Chondrocyte (in vitro differentiated cells): ENCODE data around the gene FRMD4B. TPM values are rescaled to one million over a fixed set of nuclear protein-coding genes. Genes with fewer than 3 reads are reported as not detected.

Source experiments
- DNase-seq: peaks from one replicate; pipeline ENCODE4 v3.0.0; 2021; ENCODE audit warnings: mixed read lengths, low spot score
- H3K27ac Mint-ChIP-seq: one replicate; pipeline ENCODE4 v1.8.0; 2021; ENCODE audit warnings: mild to moderate bottlenecking, moderate library complexity, mixed read lengths; ENCODE audit not compliant: unreplicated experiment
- H3K27me3 Mint-ChIP-seq: 2 replicates; pipeline ENCODE4 v1.8.0; 2021; ENCODE audit warnings: low read depth, mixed read lengths
- H3K36me3 Mint-ChIP-seq: 2 replicates; pipeline ENCODE4 v1.8.0; 2021; ENCODE audit warnings: low read depth, mixed read lengths
- H3K4me1 Mint-ChIP-seq: 2 replicates; pipeline ENCODE4 v1.8.0; 2021; ENCODE audit warnings: low read depth, mild to moderate bottlenecking, mixed read lengths
- H3K4me3 Mint-ChIP-seq: one replicate; pipeline ENCODE4 v1.8.0; 2021; ENCODE audit warnings: mild to moderate bottlenecking, moderate library complexity, mixed read lengths; ENCODE audit not compliant: unreplicated experiment
- H3K9me3 Mint-ChIP-seq: 2 replicates; pipeline ENCODE4 v1.8.0; 2021; ENCODE audit warnings: low read depth, mixed read lengths
- CTCF ChIP-seq: fragments of 200-600 bp; sonication (generic); IDR thresholded peaks from 2 replicates; pipeline ENCODE4 v1.5.0; 2021; ENCODE audit warnings: antibody characterized with exemption, mild to moderate bottlenecking, moderate library complexity
- total RNA-seq: library from RNA; stranded (reverse); gene quantifications from 3 replicates; pipeline ENCODE4 v1.2.1, GENCODE V29; 2021

Gene FRMD4B
- total RNA-seq, 1 donor from 2014 or later = 4.1 TPM

GRCh38 chr3:69144631-69145245, 241.2 kb downstream of the FRMD4B start:
- no peak for TF ChIP-seq CTCF
- Mint-ChIP-seq H3K27ac (no peak overlapping the region), H3K27me3 (no peaks in the 10 kb centered on the region), H3K4me1 (peaks cover 16% of the 10 kb centered on the region), H3K4me3 (no peak overlapping the region), H3K36me3 (no peaks in the 10 kb centered on the region), H3K9me3 (no peaks in the 10 kb centered on the region)
- no peak for DNase-seq

GRCh38 chr3:69143612-69144011, 242.3 kb downstream of the FRMD4B start:
- TF ChIP-seq CTCF = no peak
- Mint-ChIP-seq H3K4me3 (no peak overlapping the region), H3K9me3 (no peaks in the 10 kb centered on the region), H3K27ac (no peak overlapping the region), H3K4me1 (peaks cover 16% of the 10 kb centered on the region), H3K36me3 (no peaks in the 10 kb centered on the region), H3K27me3 (no peaks in the 10 kb centered on the region)
- no peak for DNase-seq

GRCh38 chr3:69142797-69143454, 243.0 kb downstream of the FRMD4B start:
- Mint-ChIP-seq H3K9me3 (no peaks in the 10 kb centered on the region), H3K4me3 (no peak overlapping the region), H3K27ac (no peak overlapping the region), H3K27me3 (no peaks in the 10 kb centered on the region), H3K4me1 (peaks cover 16% of the 10 kb centered on the region), H3K36me3 (no peaks in the 10 kb centered on the region)
- no peak for DNase-seq
- TF ChIP-seq CTCF = no peak

GRCh38 chr3:69142090-69142489, 243.8 kb downstream of the FRMD4B start:
- Mint-ChIP-seq H3K27ac (no peak overlapping the region), H3K9me3 (no peaks in the 10 kb centered on the region), H3K36me3 (no peaks in the 10 kb centered on the region), H3K27me3 (no peaks in the 10 kb centered on the region), H3K4me3 (no peak overlapping the region), H3K4me1 (peaks cover 16% of the 10 kb centered on the region)
- no peak for TF ChIP-seq CTCF
- no peak for DNase-seq

- H3K27me3 Mint-ChIP-seq = no peaks in the 10 kb centered on the region
- no peaks in the 10 kb centered on the region for H3K9me3 Mint-ChIP-seq
- H3K4me1 Mint-ChIP-seq = peaks cover 16% of the 10 kb centered on the region
- H3K36me3 Mint-ChIP-seq = no peaks in the 10 kb centered on the region
- DNase-seq = no peak
- H3K27ac Mint-ChIP-seq = no peak overlapping the region
- H3K4me3 Mint-ChIP-seq = no peak overlapping the region
- no peak for TF ChIP-seq CTCF
These were observed 244.6 kb downstream of the FRMD4B start for GRCh38 chr3:69141313-69141712.
